ENCODE results near the gene DAB2IP.

DAB2IP gene

DNA sequence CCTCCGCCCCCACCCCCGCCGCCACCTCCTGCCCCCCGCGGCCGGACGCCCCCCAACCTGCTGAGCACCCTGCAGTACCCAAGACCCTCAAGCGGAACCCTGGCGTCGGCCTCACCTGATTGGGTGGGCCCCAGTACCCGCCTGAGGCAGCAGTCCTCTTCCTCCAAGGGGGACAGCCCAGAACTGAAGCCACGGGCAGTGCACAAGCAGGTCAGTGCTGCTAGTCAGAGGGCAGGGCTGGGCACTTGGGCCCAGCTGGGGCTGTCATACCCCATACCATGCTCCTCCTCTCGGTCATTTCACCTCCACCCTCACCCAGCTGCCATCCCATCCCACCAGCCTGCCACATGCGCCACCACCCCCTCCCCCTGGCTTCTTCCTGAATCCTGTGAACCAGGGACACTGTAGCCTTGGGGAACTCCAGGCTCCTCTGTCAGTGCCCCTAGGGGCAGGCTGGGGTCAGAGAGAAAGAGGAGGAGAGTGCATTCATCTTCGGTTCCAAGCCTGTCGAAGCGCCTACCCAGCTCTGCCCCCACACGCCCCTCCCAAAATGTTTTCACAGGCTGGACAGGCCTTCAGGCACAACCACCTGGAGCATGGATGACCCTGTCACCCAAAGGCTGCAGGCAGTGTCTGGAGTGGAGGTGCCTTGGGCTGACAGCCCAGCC, 122.0 kb downstream of the DAB2IP start:
- Mint-ChIP-seq H3K36me3 (ENCODE audit: low read depth) (peaks cover 72% of the 10 kb centered on the region), H3K4me1 (peaks cover 13% of the 10 kb centered on the region), H3K4me3 (no peak overlapping the region), H3K27ac (no peak overlapping the region), H3K27me3 (ENCODE audit: low read depth) (no peaks in the 10 kb centered on the region), H3K9me3 (peaks cover 5% of the 10 kb centered on the region)
- TF ChIP-seq, protein P1, sequence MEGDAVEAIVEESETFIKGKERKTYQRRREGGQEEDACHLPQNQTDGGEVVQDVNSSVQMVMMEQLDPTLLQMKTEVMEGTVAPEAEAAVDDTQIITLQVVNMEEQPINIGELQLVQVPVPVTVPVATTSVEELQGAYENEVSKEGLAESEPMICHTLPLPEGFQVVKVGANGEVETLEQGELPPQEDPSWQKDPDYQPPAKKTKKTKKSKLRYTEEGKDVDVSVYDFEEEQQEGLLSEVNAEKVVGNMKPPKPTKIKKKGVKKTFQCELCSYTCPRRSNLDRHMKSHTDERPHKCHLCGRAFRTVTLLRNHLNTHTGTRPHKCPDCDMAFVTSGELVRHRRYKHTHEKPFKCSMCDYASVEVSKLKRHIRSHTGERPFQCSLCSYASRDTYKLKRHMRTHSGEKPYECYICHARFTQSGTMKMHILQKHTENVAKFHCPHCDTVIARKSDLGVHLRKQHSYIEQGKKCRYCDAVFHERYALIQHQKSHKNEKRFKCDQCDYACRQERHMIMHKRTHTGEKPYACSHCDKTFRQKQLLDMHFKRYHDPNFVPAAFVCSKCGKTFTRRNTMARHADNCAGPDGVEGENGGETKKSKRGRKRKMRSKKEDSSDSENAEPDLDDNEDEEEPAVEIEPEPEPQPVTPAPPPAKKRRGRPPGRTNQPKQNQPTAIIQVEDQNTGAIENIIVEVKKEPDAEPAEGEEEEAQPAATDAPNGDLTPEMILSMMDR (IDR thresholded peaks at IDR 0.05; ENCODE audit: unreplicated experiment in 3 of 3) = no peak

- Mint-ChIP-seq H3K4me3 (no peak overlapping the region), H3K4me1 (peaks cover 20% of the 10 kb centered on the region), H3K9me3 (peaks cover 10% of the 10 kb centered on the region), H3K27me3 (ENCODE audit: low read depth) (no peaks in the 10 kb centered on the region), H3K36me3 (ENCODE audit: low read depth) (peaks cover 74% of the 10 kb centered on the region), H3K27ac (no peak overlapping the region)
- TF ChIP-seq, protein P1 (IDR thresholded peaks at IDR 0.05; ENCODE audit: unreplicated experiment in 3 of 3) = no peak
These were observed 122.7 kb downstream of the DAB2IP start for GRCh38 chr9:121773954-121774714.

DNA sequence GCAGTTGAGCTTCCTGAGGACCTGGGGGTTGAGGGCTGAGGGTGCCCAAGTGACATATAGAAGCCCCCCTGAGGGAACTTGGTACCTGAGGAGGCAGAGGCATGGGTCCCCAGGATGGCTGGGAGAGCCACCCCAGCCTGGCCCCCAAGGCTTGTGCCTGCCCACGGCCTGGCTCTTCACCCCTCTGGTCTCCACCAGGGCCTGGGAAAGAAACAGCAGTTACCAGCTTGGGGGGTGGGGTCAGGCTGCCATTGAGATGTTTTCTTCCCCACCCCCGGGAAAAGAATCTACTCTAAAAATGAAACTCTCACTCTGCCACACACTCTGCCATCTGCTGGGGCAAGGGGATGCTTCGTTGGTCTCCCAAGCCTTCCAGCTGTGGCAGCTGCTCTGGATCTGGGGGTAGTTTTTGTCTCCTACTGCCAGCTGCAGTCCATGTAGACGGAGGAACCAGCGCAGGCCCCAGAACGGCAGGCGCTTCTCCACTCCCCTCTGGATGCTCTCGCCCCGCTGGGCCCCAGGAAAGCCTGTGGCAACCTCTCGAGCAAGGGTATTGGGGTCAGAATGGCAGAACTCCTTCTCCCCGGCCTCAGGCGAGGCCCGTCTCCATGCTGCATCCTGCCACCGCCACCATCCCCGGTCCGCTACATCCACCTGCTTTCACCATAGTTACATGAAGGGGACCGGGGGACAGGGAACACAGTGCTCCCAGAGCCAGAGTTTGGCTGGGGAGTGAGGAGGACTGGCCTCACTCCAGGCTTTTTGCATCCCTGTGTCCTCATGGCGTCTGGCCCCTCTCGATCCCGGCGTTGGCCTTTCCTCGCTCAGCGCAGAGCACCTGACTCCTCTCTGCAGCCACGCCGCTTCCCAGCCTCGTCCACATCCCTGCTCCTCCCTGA, 123.5 kb downstream of the DAB2IP start:
- TF ChIP-seq, protein P1 (IDR thresholded peaks at IDR 0.05; ENCODE audit: unreplicated experiment in 3 of 3) = no peak
- Mint-ChIP-seq H3K4me1 (peaks cover 28% of the 10 kb centered on the region), H3K27ac (peak overlapping the region in 1 of 3 experiments; percentile 15), H3K4me3 (no peak overlapping the region), H3K27me3 (ENCODE audit: low read depth) (no peaks in the 10 kb centered on the region), H3K9me3 (peaks cover 10% of the 10 kb centered on the region), H3K36me3 (ENCODE audit: low read depth) (peaks cover 76% of the 10 kb centered on the region)

GRCh38 chr9:121776001-121776738, 124.7 kb downstream of the DAB2IP start:
- H3K4me1 Mint-ChIP-seq = peaks cover 32% of the 10 kb centered on the region
- peaks cover 80% of the 10 kb centered on the region for H3K36me3 Mint-ChIP-seq (ENCODE audit: low read depth)
- TF ChIP-seq, protein P1 (IDR thresholded peaks at IDR 0.05; ENCODE audit: unreplicated experiment in 3 of 3) = no peak
- H3K9me3 Mint-ChIP-seq = peaks cover 10% of the 10 kb centered on the region
- H3K27ac Mint-ChIP-seq = no peak overlapping the region
- H3K4me3 Mint-ChIP-seq = no peak overlapping the region
- H3K27me3 Mint-ChIP-seq (ENCODE audit: low read depth) = no peaks in the 10 kb centered on the region

DNA sequence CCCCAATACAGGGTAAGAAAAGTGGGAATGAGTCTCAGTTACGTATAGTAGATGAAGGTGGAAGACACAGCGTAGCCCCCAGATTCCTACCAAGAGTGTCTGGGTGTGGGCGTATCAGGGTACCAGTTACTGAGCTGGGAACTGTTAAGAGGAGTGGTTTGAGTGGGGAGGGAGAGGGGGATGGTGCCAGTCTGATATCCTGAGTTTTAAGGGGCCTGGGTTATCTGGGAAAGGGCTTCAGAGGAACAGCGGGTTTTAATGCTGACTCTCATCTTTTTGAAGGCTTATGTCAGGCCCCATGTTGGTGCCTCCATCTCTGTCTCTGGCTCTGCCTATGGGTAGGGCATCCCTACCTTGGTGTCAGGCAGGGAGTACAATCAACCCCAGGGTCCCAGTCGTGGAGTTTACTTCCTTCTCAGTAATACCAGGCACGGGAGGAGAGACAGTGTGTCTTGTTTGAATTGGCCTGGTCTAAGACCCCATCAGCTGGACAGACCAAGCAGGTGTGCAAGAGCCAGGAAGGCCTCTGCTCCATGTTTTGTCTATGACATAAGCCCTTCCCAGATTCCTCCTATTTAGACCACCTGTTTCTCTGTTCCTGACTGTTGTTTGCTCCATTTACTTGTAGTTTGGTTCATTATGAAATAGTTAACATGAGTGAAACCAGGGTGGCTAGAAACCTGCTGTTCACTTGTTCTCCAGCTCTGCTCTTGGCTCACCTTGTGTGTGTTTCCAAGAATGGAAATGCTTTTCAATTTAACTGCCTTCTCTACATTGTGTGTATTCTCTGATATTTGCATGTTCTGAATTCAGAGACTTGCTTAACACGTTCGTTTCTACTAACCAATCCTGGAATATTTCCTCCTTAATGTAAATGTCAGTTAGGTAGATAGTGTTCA, 125.6 kb downstream of the DAB2IP start:
- TF ChIP-seq, protein P1 (IDR thresholded peaks at IDR 0.05; ENCODE audit: unreplicated experiment in 3 of 3) = no peak
- no peak overlapping the region for H3K27ac Mint-ChIP-seq
- H3K9me3 Mint-ChIP-seq = peaks cover 10% of the 10 kb centered on the region
- no peak overlapping the region for H3K4me3 Mint-ChIP-seq
- peaks cover 24% of the 10 kb centered on the region for H3K4me1 Mint-ChIP-seq
- no peaks in the 10 kb centered on the region for H3K27me3 Mint-ChIP-seq (ENCODE audit: low read depth)
- H3K36me3 Mint-ChIP-seq (ENCODE audit: low read depth) = peaks cover 77% of the 10 kb centered on the region

All from nephron (organoid).